AG09309 (cell line): ENCODE data around the gene TNIP1.

Source experiments
- DNase-seq: peaks from one replicate; pipeline ENCODE4 v3.0.0-alpha.2; 2010; ENCODE audit warnings: low read depth
- H3K4me3 ChIP-seq: 2 replicates; pipeline ENCODE4 v1.5.1; 2011; ENCODE audit warnings: mild to moderate bottlenecking, low read depth, low read length, moderate library complexity; ENCODE audit not compliant: control insufficient read depth
- CTCF ChIP-seq: IDR thresholded peaks from 2 replicates; pipeline ENCODE4 v1.5.1; 2011; ENCODE audit warnings: mild to moderate bottlenecking, low read depth, low read length, inconsistent platforms; ENCODE audit not compliant: insufficient read depth, control insufficient read depth; ENCODE audit errors: missing control alignments

Gene TNIP1

GRCh38 chr5:151055336-151055735, 25.5 kb downstream of the TNIP1 start:
- H3K4me3 ChIP-seq = no peak overlapping the region
- no peak for DNase-seq
- TF ChIP-seq CTCF = no peak

GRCh38 chr5:151054709-151055108, 26.1 kb downstream of the TNIP1 start:
- no peak for TF ChIP-seq CTCF
- DNase-seq = no peak
- H3K4me3 ChIP-seq = no peak overlapping the region

- no peak for TF ChIP-seq CTCF
- H3K4me3 ChIP-seq = no peak overlapping the region
- DNase-seq = no peak
These were observed 26.9 kb downstream of the TNIP1 start for GRCh38 chr5:151053796-151054462.

- H3K4me3 ChIP-seq = no peak overlapping the region
- TF ChIP-seq CTCF = no peak
- DNase-seq = no peak
These were observed 28.0 kb downstream of the TNIP1 start for GRCh38 chr5:151052836-151053235.

- no peak overlapping the region for H3K4me3 ChIP-seq
- no peak for TF ChIP-seq CTCF
- no peak for DNase-seq
These were observed 28.8 kb downstream of the TNIP1 start for GRCh38 chr5:151051931-151052608.

GRCh38 chr5:151051066-151051930, 29.5 kb downstream of the TNIP1 start:
- H3K4me3 ChIP-seq = no peak overlapping the region
- TF ChIP-seq CTCF = peak; percentile 94
- peak; percentile 33 for DNase-seq
